GM12878 (cell line): Measurements from ENCODE around the gene CCIN. TPM values are rescaled to one million over a fixed set of nuclear protein-coding genes. Genes with fewer than 3 reads are reported as not detected.

ENCODE experiments used
- HDAC6 ChIP-seq: fragments of 200-600 bp; sonication (generic); IDR thresholded peaks from one replicate; pipeline ENCODE4 v1.8.0; 2017; ENCODE audit warnings: antibody characterized with exemption; ENCODE audit not compliant: unreplicated experiment
- ZBTB11 ChIP-seq: fragments of 450-650 bp; formaldehyde crosslinking; IDR thresholded peaks from 2 replicates; pipeline ENCODE4 v1.5.0; 2022; ENCODE audit warnings: mild to moderate bottlenecking, missing genetic modification characterization
- ZBTB40 ChIP-seq: fragments of 450-650 bp; IDR thresholded peaks from 2 replicates; pipeline ENCODE4 v1.6.1; 2016; ENCODE audit warnings: mild to moderate bottlenecking, moderate library complexity, borderline replicate concordance
- polyA plus RNA-seq, 11 experiments: library from polyadenylated mRNA; depleted of rRNA in 4 of 11; unstranded in 6 of 11; stranded (reverse) in 5 of 11; fragments of >200 nt; fragmentation: Nextera tagmentation in 4 of 11; fragmentation: Illumina TruSeq in 1 of 11; extraction: Ambion mirVana in 4 of 11; extraction: Trizol in 1 of 11; gene quantifications; 1 replicate in 1 of 11; 2 replicates in 10 of 11; pipeline versions ENCODE4 v1.2.1 to v1.2.3, GENCODE V29; 2011 to 2016; ENCODE audit warnings: inconsistent platforms in 2 of 11, missing spikeins in 2 of 11, low read depth in 1 of 11
- total RNA-seq, 4 experiments: library from RNA; depleted of rRNA in 3 of 4; stranded (reverse); fragments of >200 nt in 3 of 4; fragmentation: Illumina TruSeq in 1 of 4; extraction: Trizol in 1 of 4; gene quantifications; 2 replicates each; pipeline versions ENCODE4 v1.2.1 to v1.2.3, GENCODE V29; 2013 to 2021

The CCIN gene
- total and polyA plus RNA-seq, 10 of the 15 experiments (the other 5 are each of a cell fraction or from before 2014, with no cell fraction given): not detected

- TF ChIP-seq ZBTB11: no peak
- no peak for TF ChIP-seq HDAC6
- no peak for TF ChIP-seq ZBTB40
- TF ChIP-seq, all 136 proteins: peak for 0
These were observed 20.0 kb upstream of the CCIN start (continued) for GRCh38 chr9:36149197-36149596.
